ENCODE results near the gene LAT. TPM values are rescaled to one million over a fixed set of nuclear protein-coding genes. Genes with fewer than 3 reads are reported as not detected.

The LAT gene
- total RNA-seq, 1 donor from 2014 or later, result 0.72 TPM

DNA sequence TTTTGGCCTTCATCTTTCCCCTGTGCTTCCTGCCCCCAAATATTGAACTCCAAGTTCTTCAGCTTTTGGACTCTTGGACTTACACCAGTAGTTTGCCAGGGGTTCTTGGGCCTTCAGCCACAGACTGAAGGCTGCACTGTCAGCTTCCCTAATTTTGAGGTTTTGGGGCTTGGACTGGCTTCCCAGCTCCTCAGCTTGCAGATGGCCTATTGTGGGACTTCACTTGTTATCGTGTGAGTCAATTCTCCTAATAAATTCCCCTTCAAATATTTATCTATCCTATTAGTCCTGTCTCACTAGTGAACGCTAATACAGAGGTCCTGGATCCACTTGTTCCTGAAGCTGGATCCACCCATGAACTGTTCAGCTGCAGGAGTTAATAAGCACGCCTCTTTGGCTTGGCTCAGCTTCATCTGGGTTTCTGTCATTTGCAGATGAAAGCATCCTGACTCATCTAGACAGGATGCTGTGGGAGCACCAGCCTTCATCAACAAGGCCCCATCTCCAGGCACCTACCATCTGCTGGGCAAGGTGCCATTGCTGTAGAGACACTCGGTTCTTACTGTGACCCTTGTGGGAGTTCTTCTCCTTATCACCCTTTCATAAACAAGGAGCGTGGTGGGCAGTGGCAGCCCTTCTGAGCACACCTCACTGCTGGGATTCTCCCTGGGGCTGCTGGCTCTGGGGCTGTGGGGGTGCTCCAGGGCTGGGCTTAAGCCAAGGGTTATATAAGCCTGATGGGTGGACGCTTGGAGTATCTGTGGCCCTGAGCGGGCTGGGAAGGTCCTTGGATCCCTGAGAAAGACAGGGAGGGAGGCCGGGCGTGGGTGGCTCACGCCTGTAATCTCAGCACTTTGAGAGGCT lies 23.1 kb downstream of the LAT start:
- DNase-seq (ENCODE audit: low spot score), result no peak

DNA sequence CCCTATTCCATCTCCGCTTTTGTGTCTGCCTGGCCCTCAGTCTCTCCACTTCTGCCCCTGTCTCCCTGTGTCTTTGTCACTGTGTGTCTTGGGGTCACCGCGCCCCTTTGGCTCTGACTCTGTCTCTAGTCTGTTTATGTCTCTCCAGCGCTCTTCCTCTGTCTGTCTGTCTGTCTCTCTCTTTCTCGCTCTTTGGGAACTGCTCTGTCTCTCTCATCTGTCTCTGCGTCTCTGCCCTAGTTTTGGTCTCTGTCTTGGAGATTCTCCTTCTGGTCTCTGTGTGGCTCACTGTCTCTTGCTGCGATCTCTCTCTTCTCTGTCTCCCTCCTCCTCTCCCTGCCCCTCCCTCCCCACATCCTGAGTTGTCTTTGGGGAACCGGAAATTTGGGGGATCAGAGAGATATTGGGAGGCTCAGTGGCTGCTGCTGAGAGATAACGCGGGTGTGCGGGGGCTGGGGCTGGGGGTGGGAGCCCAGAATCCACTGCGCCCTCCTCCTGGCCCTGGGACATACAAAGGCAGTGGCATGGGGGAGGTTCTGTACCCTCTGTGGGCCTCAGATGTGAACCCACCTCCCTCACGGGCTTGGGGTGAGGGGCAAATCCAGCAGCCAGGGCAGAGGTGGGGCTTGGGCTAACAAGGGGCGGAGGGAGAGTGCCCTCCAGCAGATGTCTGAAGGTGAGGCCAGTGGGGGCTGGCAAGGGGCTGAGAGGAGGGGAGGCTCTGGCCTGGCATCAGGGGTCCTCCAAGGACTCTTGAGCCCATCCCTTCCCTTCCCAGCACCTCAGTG lies 24.4 kb downstream of the LAT start:
- no peak for DNase-seq (ENCODE audit: low spot score)

DNA sequence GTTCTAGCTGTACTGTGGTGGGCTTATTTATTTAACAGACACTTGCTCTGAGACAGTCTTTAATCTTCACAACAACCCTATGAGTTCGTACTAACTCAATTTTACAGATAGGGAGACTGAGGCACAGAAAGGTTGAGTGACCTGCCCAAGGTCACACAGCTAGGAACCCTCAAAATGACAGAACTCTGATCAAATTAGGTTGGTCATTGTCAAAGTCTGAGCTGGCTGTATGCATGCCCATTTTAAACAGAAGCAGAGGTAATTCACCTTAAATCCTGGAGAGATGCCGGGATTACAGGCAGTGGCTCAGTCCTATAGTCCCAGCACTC lies 24.9 kb downstream of the LAT start:
- no peak for DNase-seq (ENCODE audit: low spot score)

DNA sequence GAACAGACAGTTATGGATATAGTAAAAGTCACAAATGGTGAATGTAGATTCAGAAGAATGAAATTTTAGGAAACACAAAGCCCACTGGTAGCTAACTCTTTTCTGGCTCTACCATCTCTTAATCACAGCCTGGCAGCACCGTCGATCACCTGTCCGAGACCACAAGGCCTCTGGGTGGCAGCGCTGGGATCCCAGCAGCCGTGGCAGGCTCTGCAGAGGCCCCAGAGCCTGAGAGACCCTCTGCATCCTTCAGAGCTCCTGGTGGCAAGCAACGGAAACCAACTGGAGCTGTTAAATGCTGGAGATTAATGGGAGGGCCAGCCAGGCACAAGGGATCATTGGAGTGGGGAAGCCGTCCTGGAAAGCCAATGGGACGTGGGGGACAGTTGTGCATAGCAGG lies 26.3 kb downstream of the LAT start:
- no peak for DNase-seq (ENCODE audit: low spot score)

DNA sequence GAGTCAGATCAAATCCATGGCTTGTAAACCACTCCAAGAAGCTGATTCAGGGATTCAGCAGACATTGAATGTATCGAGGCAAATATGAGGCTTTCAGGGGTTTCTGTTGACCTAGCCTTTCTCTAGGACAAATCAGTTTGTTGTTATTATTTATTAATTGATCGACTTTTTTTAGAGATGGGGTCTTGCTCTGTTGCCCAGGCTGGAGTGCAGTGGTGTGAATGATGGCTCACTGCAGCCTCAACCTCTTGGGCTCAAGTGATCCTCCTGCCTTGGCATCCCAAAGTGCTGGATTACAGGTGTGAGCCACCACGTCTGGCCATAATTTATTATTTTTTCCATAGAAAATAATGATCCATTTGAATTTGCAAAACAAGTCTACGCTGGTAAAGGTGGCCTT lies 27.0 kb downstream of the LAT start:
- DNase-seq (ENCODE audit: low spot score), result no peak

DNA sequence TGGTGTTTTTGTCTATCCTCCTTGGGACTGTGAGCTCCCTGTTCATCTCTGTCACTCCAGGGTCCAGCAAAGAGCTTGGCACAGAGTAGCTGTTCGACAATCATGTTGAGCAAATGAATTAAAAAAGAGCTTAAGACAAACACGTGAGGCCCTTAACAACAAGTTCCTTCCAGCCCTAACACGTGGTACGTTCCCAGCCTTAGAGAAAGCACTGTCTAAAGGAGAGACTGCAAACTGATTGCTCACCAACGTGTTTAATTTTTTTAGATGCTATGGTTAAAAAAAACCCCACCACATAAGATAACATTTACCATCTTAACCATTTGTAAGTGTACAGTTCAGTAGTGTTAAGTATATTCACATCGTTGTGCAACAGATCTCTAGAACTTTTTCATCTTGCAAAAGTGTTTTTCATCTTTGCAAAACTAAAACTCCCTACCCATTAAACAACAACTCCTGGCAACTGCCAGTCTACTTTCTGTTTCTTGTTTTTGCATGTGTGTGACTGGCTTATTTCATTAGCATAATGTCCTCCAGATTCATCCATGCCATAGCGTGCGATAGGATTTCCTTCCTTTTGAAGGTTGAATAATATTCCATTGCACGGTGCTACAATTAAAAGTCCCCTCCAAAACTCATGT lies 28.2 kb downstream of the LAT start:
- no peak for DNase-seq (ENCODE audit: low spot score)

DNA sequence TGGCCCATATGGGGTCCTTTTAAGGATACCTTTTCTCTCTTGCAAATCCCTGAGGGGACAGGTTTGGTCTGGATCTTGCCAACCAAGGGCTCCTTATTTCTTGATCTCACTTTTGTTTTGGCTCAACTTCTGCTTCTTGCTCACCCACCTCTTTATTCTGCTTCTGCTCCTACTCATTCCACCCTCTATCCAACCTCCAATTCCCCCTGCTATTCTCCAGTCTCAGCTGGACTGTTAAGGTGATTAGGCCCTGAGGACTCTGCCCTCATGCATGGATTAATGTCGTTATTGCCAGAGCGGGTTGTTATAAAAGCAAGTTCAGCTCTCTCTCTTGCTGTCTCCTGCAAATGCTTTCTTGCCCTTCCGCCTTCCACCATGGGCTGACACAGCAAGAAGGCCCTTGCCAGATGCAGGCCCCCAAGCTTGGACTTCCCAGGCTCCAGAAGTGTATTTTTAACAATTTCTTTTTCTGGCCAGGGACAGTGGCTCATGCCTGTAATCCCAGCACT lies 29.8 kb downstream of the LAT start:
- no peak for DNase-seq (ENCODE audit: low spot score)

DNA sequence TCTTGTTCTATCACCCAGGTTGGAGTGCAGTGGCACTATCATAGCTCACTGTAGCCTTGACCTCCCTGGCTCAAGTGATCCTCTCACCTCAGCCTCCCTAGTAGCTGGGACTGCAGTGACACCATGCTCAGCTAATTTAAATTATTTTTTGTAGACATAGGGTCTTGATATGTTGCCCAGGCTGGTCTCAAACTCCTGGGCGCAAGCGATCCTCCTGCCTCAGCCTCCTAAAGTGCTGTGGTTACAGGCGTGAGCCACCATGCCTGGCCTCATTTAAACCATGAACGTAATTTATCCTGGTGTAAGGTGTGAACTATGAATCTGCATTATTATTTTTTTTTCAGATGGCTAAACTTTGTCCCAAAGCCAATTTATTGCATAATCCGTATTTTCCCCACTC lies 37.3 kb downstream of the LAT start:
- no peak for DNase-seq (ENCODE audit: low spot score)

DNA sequence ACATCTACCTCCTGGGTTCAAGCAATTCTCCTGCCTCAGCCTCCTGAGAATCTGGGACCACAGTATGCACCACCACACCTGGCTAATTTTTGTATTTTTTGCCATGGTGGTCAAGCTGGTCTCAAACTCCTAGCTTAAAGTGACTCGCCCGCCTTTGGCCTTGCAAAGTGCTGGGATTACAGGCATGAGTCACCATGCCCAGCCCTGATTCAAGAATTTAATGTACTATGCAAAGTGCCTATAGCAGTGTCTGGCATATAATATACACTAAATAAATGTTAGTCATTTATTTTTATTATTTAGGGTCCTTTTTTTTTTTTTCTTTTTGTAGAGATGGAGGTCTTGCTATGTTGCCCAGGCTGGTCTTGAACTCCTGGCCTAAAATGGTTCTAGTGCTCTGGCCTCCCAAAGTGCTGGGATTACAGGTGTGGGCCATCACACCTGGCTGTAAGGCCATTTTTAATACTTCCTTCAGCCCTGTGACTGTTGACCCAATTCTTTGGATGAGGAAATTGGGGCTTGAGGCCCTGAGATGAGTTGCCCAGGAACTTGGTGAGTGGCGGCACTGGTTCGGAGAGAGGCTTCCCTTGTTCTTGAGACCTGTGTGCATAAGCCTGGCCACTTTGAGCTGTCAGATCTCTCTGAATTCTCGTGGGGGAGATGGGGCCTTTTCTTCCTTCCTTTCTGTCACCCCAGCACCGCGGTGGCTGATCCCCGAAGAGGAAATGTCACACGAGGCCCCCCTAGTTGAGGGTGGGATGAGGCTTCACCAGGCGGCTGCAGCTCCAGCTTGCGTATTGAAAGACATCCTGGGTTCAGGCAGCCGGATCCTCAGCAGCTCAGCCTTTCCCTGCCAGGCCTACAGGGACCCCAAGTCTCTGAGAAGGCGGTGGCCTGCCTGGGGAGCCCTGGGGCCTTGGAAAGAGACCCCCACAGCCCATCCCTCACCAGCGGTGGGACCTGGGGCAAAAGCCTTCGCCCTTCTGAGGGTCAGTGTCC lies 38.7 kb downstream of the LAT start:
- no peak for DNase-seq (ENCODE audit: low spot score)

DNA sequence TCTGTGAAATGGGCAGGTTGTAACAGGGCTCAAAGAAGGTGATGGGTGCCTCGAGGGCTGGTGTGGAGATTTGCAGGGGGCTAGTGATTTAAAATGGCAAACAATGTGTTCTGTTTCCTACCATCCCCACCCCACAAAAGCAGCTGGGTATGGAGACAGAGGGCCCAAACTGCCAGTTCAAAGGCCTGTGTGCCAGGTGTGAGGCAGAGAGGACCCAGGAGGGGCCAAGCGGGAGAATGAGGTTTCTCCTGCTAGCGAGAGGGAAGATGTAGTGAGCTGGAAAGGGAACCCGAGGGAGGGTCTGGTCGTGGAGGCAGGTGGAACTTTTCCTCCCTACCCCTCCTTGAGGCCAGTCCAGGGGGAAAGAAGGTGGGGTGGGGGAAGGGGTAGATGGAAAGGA lies 39.4 kb downstream of the LAT start:
- DNase-seq (ENCODE audit: low spot score), result no peak

DNA sequence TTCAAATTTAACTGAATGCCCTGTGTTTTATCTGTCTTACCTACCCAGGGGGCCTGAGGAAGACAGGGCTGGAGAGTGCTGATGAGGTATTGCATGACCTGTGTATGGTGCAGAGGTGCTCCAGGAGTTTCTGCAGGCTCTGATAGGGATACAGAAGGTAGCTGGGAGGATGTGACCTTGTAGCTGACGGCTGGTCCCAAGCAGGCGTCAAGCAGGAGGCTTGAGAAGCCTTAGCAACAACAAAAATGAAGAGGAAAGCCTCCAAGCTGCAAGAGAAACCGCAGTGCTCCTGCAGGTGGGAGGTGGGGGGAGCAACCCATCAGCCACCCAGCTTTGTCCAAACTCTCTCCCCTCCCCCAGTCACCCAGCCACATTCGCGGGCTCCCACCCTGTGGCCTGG lies 40.4 kb downstream of the LAT start:
- DNase-seq (ENCODE audit: low spot score), result no peak

DNA sequence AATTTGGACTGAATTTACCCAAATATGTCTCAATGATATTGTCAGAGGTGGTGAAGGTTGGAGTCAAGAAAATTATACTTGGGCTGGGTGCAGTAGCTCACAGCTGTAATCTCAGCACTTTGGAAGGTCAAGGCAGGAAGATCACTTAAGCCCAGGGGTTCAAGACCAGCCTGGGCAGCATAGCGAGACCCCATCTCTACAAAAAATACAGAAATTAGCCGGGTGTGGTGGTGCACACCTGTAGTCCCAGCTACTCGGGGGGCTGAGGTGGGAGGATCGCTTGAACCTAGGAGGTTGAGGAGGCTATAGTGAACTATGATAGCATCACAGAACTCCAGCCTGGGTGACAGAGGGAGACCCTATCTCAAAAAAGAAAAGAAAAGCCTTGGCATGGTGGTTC lies 40.9 kb downstream of the LAT start:
- no peak for DNase-seq (ENCODE audit: low spot score)

DNA sequence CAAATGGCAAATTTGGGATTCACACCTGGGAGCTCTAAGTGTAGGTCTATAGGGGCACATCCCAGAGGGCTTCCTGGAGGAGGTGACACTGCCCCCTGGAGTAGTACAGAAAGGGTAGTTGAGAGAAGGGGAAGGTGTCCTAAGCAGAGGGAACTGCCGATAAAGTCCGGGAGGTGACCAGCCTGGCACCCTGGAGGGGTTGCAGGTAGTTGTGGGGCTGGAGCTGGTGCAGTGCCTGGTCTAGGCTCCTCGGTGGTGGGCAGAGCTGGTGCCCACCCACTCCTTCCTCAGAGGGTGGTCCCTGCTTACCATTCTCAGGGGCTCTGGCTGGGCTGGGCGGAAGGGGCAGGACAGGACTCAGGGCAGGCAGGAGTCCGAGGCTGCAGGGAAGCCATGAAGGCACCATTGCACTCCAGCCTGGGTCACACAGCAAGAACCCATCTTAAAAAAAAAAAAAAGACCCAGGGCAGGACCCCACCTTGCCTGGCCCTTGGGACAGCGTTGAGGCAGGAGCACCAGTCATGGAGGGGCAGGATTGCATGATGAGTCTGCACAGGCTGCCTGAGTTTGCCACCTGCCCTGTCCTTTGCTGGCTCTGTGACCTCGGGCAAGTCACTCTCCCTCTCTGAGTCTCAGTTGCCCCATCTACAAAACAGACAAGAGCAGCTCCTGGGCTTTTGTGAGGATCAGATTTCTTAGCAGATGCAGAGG lies 43.8 kb downstream of the LAT start:
- no peak for DNase-seq (ENCODE audit: low spot score)

DNA sequence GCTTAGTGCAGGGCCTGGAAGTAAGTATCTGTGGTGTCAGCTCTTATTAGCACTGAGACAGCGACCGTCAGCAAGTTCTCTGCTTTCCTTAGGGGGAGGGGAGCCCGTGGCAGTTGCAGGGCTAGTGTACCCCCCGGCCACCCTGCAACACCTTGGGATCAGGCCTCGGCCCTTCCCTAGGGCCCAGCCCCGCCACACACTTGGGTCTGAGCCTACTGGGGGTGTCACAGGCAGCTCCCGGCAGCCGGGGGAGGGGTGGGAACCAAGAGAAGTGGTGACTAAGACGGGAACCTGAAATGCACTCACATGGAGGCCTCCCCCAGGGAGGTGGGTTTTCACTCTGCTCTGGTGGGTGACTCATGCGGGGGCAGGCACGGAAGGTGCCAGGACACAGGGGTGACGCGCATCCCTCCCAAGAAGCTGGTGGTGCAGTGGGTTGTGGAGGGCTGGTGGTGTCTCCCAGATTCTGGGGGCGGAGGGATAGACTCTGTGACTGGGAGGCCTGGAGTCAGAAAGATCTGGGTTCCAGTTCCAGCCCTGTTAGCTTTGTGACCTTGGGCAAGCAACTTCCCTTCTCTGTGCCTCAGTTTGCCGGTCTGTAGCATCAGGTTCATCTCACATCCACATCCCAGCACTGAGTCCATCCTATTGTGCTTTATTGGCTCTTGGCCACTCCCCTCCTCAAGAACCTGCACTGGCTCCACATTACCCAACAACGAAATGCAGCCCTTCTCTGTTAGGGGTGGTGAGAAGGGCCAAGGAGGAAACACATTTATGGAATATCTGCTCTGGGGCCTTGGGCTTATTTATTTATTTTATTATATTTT lies 44.5 kb downstream of the LAT start:
- peak; percentile 12 for DNase-seq (ENCODE audit: low spot score)

DNA sequence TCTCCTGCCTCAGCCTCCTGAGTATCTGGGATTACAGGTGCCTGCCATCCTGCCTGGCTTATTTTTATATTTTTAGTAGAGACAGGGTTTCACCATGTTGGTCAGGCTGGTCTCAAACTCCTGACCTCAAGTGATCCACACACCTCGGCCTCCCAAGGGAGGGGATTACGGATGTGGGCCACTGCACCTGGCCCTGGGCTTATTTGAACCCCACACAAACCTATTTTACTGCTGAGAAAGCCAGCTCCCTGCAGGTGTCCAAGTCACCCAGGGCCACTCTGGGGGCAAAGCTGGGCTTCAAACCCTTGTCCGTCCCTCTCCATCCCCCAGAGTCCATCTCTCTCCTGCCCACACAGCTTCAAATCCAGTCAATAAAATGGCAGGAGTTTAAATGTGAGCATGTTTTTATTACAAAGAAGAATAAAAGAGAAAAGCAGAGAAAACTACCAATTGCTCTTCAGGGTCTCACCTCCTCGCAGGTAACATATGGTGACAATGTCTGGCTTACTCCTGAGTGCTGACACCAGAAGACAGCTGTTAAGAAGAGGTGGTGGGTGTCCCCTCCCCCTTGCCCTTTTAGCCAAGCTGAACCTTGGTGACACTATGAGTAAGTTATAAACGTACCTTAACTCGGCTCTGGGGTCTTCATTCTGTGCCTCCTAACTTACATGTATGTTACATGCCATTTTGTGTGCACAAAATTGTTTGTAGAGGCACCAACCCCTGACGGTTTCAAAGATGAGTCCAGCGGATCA lies 45.4 kb downstream of the LAT start:
- no peak for DNase-seq (ENCODE audit: low spot score)
